HepG2 (cell line): ENCODE data around the gene ELF2. TPM values are rescaled to one million over a fixed set of nuclear protein-coding genes. Genes with fewer than 3 reads are reported as not detected.

Experiments
- AKAP8 ChIP-seq: sonication (generic); formaldehyde crosslinking; IDR thresholded peaks from 2 replicates; pipeline ENCODE4 v1.5.1; 2020; ENCODE audit warnings: mild to moderate bottlenecking, missing genetic modification reagents
- HOXA5 ChIP-seq: sonication (generic); formaldehyde crosslinking; IDR thresholded peaks from 2 replicates; pipeline ENCODE4 v1.4.0; 2020; ENCODE audit warnings: missing genetic modification reagents
- MYC ChIP-seq: sonication (generic); formaldehyde crosslinking; IDR thresholded peaks from 2 replicates; pipeline ENCODE4 v1.9.0; 2021; ENCODE audit warnings: missing genetic modification reagents, borderline replicate concordance
- POLR2G ChIP-seq: fragments of 200-400 bp; formaldehyde crosslinking; IDR thresholded peaks from 2 replicates; pipeline ENCODE4 v1.6.1; 2018; ENCODE audit warnings: mild to moderate bottlenecking, low read depth, low read length, moderate library complexity
- SAP130 ChIP-seq: IDR thresholded peaks from 2 replicates; pipeline ENCODE4 v1.6.1; 2016; ENCODE audit warnings: low read depth
- ZFYVE20 ChIP-seq: sonication (generic); formaldehyde crosslinking; IDR thresholded peaks from 2 replicates; pipeline ENCODE4 v1.8.0; 2023; ENCODE audit warnings: low read depth, mild to moderate bottlenecking, moderate library complexity, missing genetic modification reagents, borderline replicate concordance
- ZNF12 ChIP-seq: sonication (generic); formaldehyde crosslinking; IDR thresholded peaks from 2 replicates; pipeline ENCODE4 v1.5.0; 2020; ENCODE audit warnings: missing genetic modification reagents
- ZNF143 ChIP-seq: sonication (generic); formaldehyde crosslinking; IDR thresholded peaks from 2 replicates; pipeline ENCODE4 v1.4.0; 2020; ENCODE audit warnings: missing genetic modification reagents
- ZNF20 ChIP-seq: sonication (generic); formaldehyde crosslinking; IDR thresholded peaks from 2 replicates; pipeline ENCODE4 v1.4.0; 2020; ENCODE audit warnings: mild to moderate bottlenecking, moderate library complexity, missing genetic modification reagents
- ZNF30 ChIP-seq: sonication (generic); formaldehyde crosslinking; IDR thresholded peaks from 2 replicates; pipeline ENCODE4 v1.5.0; 2020; ENCODE audit warnings: mild to moderate bottlenecking, missing genetic modification reagents
- ZNF383 ChIP-seq: sonication (generic); formaldehyde crosslinking; IDR thresholded peaks from 2 replicates; pipeline ENCODE4 v1.4.0; 2020; ENCODE audit warnings: missing genetic modification reagents, mild to moderate bottlenecking, borderline replicate concordance
- ZNF446 ChIP-seq: sonication (generic); formaldehyde crosslinking; IDR thresholded peaks from 2 replicates; pipeline ENCODE4 v1.5.0; 2020; ENCODE audit warnings: mild to moderate bottlenecking, missing genetic modification reagents
- ZNF619 ChIP-seq: sonication (generic); formaldehyde crosslinking; IDR thresholded peaks from 2 replicates; pipeline ENCODE4 v1.4.0; 2020; ENCODE audit warnings: mild to moderate bottlenecking, missing genetic modification reagents
- ZNF777 ChIP-seq: sonication (generic); formaldehyde crosslinking; IDR thresholded peaks from 2 replicates; pipeline ENCODE4 v1.4.0; 2020; ENCODE audit warnings: missing genetic modification reagents
- ZNF891 ChIP-seq: sonication (generic); formaldehyde crosslinking; IDR thresholded peaks from 2 replicates; pipeline ENCODE4 v1.5.0; 2020; ENCODE audit warnings: mild to moderate bottlenecking, missing genetic modification reagents
- ZSCAN29 ChIP-seq: sonication (generic); formaldehyde crosslinking; conservative IDR thresholded peaks from 2 replicates; pipeline ENCODE4 v1.4.0; 2020; ENCODE audit warnings: mild to moderate bottlenecking, missing genetic modification reagents
- polyA plus RNA-seq, 8 experiments: library from polyadenylated mRNA; depleted of rRNA in 3 of 8; stranded (reverse) in 7 of 8; unstranded in 1 of 8; fragments of >200 nt; fragmentation: Illumina TruSeq in 4 of 8; extraction: Trizol in 4 of 8; gene quantifications; 2 replicates each; pipeline versions ENCODE4 v1.2.1 to v1.2.3, GENCODE V29; 2011 to 2016; ENCODE audit warnings: low read depth in 4 of 8, missing spikeins in 1 of 8, mixed read lengths in 1 of 8; ENCODE audit not compliant: insufficient read depth in 1 of 8
- total RNA-seq, 5 experiments: library from RNA; depleted of rRNA; stranded (reverse); fragments of >200 nt; fragmentation: Illumina TruSeq; extraction: Trizol; gene quantifications; 2 replicates each; pipeline ENCODE4 v1.2.3, GENCODE V29; 2016; ENCODE audit warnings: low read depth in 1 of 5
- TF ChIP-seq, protein P1 (sequence below): sonication (generic); formaldehyde crosslinking; conservative IDR thresholded peaks from 2 replicates; pipeline ENCODE4 v1.4.0; 2020; ENCODE audit warnings: missing genetic modification reagents
- TF ChIP-seq, protein P2 (sequence below): sonication (generic); formaldehyde crosslinking; IDR thresholded peaks from 2 replicates; pipeline ENCODE4 v1.5.1; 2020; ENCODE audit warnings: mild to moderate bottlenecking, missing genetic modification reagents, borderline replicate concordance
- TF ChIP-seq, protein P3 (sequence below): sonication (generic); formaldehyde crosslinking; IDR thresholded peaks from 2 replicates; pipeline ENCODE4 v1.4.0; 2020; ENCODE audit warnings: low read depth, mild to moderate bottlenecking, missing genetic modification reagents
- TF ChIP-seq, protein P4 (sequence below): sonication (generic); formaldehyde crosslinking; IDR thresholded peaks from 2 replicates; pipeline ENCODE4 v1.4.0; 2020; ENCODE audit warnings: missing genetic modification reagents, low read depth, mild to moderate bottlenecking, borderline replicate concordance
- TF ChIP-seq, protein P5 (sequence below): sonication (generic); formaldehyde crosslinking; IDR thresholded peaks from 2 replicates; pipeline ENCODE4 v1.4.0; 2020; ENCODE audit warnings: missing genetic modification reagents, borderline replicate concordance
- TF ChIP-seq, protein P6 (sequence below): sonication (generic); formaldehyde crosslinking; IDR thresholded peaks from 2 replicates; pipeline ENCODE4 v1.4.0; 2020; ENCODE audit warnings: missing genetic modification reagents, mild to moderate bottlenecking, borderline replicate concordance

ELF2 gene
- total and polyA plus RNA-seq, 2 of the 13 experiments (the other 11 are each of a cell fraction or from before 2014, with no cell fraction given), result 28.6 to 35.4 TPM

DNA sequence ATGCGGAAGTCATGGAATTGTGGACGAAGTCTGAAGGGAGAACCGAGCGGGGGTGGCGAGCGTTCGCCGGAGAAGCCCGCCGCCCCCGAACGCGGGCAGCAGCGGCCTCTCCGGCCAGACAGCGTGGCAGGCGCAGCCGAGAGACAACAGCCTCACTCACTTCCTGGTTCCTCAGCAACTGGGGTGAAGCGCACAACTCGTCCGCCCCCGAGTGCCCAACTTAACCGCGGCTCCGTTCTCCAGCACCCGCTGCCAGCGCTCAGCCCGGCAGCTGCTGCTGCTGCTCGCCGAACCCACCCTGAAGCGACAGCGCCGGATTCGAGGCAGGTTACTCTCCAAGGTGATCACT lies 93.4 kb downstream of the ELF2 start (continued):
- peak; percentile 28; the same call in 1 of the 2 replicates for TF ChIP-seq MYC (CRISPR knock-in tag)
- peak; percentile 29; the same call in 1 of the 2 replicates for TF ChIP-seq AKAP8 (CRISPR knock-in tag)
- 0 out of 2 replicates have a peak, but pooled peaks have one; percentile 14 for TF ChIP-seq ZNF446
- peak; percentile 63; the same call in 1 of the 2 replicates for TF ChIP-seq ZSCAN29
- 0 out of 2 replicates have a peak, but pooled peaks have one; percentile 19 for TF ChIP-seq ZNF143 (CRISPR knock-in tag)
- TF ChIP-seq, protein P1, sequence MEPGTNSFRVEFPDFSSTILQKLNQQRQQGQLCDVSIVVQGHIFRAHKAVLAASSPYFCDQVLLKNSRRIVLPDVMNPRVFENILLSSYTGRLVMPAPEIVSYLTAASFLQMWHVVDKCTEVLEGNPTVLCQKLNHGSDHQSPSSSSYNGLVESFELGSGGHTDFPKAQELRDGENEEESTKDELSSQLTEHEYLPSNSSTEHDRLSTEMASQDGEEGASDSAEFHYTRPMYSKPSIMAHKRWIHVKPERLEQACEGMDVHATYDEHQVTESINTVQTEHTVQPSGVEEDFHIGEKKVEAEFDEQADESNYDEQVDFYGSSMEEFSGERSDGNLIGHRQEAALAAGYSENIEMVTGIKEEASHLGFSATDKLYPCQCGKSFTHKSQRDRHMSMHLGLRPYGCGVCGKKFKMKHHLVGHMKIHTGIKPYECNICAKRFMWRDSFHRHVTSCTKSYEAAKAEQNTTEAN (CRISPR knock-in tag), result 0 out of 2 replicates have a peak, but pooled peaks have one; percentile 12
- TF ChIP-seq SAP130 (CRISPR knock-in tag), result 0 out of 2 replicates have a peak, but pooled peaks have one; percentile 10
- TF ChIP-seq, protein P2, sequence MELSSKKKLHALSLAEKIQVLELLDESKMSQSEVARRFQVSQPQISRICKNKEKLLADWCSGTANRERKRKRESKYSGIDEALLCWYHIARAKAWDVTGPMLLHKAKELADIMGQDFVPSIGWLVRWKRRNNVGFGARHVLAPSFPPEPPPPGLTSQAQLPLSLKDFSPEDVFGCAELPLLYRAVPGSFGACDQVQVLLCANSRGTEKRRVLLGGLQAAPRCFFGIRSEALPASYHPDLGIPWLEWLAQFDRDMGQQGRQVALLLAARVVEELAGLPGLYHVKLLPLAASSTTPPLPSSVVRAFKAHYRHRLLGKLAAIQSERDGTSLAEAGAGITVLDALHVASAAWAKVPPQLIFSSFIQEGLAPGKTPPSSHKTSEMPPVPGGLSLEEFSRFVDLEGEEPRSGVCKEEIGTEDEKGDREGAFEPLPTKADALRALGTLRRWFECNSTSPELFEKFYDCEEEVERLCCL, result 0 out of 2 replicates have a peak, but pooled peaks have one; percentile 34
- TF ChIP-seq ZNF891 (CRISPR knock-in tag), result 0 out of 2 replicates have a peak, but pooled peaks have one; percentile 4
- 0 out of 2 replicates have a peak, but pooled peaks have one; percentile 49 for TF ChIP-seq ZNF20 (CRISPR knock-in tag)
- 0 out of 2 replicates have a peak, but pooled peaks have one; percentile 22 for TF ChIP-seq ZNF383 (CRISPR knock-in tag)
- peak; percentile 68; the same call in 1 of the 2 replicates for TF ChIP-seq POLR2G
- TF ChIP-seq ZNF619, result no peak
- TF ChIP-seq, protein P3, sequence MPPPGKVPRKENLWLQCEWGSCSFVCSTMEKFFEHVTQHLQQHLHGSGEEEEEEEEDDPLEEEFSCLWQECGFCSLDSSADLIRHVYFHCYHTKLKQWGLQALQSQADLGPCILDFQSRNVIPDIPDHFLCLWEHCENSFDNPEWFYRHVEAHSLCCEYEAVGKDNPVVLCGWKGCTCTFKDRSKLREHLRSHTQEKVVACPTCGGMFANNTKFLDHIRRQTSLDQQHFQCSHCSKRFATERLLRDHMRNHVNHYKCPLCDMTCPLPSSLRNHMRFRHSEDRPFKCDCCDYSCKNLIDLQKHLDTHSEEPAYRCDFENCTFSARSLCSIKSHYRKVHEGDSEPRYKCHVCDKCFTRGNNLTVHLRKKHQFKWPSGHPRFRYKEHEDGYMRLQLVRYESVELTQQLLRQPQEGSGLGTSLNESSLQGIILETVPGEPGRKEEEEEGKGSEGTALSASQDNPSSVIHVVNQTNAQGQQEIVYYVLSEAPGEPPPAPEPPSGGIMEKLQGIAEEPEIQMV (CRISPR knock-in tag), result no peak
- TF ChIP-seq, protein P4, sequence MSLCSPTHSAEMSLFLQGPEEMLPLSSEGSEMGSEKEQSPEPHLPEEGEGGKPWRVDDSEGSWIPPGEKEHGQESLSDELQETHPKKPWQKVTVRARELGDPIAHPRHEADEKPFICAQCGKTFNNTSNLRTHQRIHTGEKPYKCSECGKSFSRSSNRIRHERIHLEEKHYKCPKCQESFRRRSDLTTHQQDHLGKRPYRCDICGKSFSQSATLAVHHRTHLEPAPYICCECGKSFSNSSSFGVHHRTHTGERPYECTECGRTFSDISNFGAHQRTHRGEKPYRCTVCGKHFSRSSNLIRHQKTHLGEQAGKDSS, result 0 out of 2 replicates have a peak, but pooled peaks have one; percentile 24
- TF ChIP-seq, protein P5, sequence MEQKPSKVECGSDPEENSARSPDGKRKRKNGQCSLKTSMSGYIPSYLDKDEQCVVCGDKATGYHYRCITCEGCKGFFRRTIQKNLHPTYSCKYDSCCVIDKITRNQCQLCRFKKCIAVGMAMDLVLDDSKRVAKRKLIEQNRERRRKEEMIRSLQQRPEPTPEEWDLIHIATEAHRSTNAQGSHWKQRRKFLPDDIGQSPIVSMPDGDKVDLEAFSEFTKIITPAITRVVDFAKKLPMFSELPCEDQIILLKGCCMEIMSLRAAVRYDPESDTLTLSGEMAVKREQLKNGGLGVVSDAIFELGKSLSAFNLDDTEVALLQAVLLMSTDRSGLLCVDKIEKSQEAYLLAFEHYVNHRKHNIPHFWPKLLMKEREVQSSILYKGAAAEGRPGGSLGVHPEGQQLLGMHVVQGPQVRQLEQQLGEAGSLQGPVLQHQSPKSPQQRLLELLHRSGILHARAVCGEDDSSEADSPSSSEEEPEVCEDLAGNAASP, result 0 out of 2 replicates have a peak, but pooled peaks have one; percentile 0
- 0 out of 2 replicates have a peak, but pooled peaks have one; percentile 42 for TF ChIP-seq ZNF12 (CRISPR knock-in tag)
- no peak for TF ChIP-seq ZNF30 (CRISPR knock-in tag)
- TF ChIP-seq ZFYVE20 (CRISPR knock-in tag), result 0 out of 2 replicates have a peak, but pooled peaks have one; percentile 12
- TF ChIP-seq, protein P6, sequence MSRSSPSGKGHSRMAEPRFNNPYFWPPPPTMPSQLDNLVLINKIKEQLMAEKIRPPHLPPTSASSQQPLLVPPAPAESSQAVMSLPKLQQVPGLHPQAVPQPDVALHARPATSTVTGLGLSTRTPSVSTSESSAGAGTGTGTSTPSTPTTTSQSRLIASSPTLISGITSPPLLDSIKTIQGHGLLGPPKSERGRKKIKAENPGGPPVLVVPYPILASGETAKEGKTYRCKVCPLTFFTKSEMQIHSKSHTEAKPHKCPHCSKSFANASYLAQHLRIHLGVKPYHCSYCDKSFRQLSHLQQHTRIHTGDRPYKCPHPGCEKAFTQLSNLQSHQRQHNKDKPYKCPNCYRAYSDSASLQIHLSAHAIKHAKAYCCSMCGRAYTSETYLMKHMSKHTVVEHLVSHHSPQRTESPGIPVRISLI (CRISPR knock-in tag), result peak; percentile 50
- 0 out of 2 replicates have a peak, but pooled peaks have one; percentile 30 for TF ChIP-seq HOXA5 (CRISPR knock-in tag)
- TF ChIP-seq ZNF777 (CRISPR knock-in tag), result 0 out of 2 replicates have a peak, but pooled peaks have one; percentile 29
